Endothelial cell of umbilical vein (primary cell): Measurements from ENCODE around the gene TSPAN13. TPM values are rescaled to one million over a fixed set of nuclear protein-coding genes. Genes with fewer than 3 reads are reported as not detected.
A peak's percentile ranks its signal among the peaks of the same experiment; 100 is the strongest.

Experiments used
- BruUV-seq: library from RNA; stranded (reverse); fragments of 400-500 nt; replicated peaks from 2 replicates; lab custom pipeline; 2021; lab: Mats Ljungman, UMichigan
- CTCF ChIA-PET: fragments of 300-600, 350-600 bp; sonication (Branson Sonifier 250); formaldehyde crosslinking; loops from one replicate; lab custom pipeline; 2021; ENCODE audit warnings: antibody characterized with exemption, inconsistent platforms; lab: Charles Lee
- POLR2A ChIA-PET: fragments of 300-600, 350-600 bp; sonication (Branson Sonifier 250); formaldehyde crosslinking; loops from one replicate; lab custom pipeline; 2021; ENCODE audit warnings: antibody characterized with exemption, inconsistent platforms; lab: Charles Lee
- DNase-seq: peaks from one replicate; pipeline ENCODE4 v3.0.0-alpha.2; 2011; ENCODE audit warnings: low read depth, low spot score
- FAIRE-seq: peaks from 2 replicates; lab custom pipeline; 2011; peaks lifted over from hg19 to GRCh38; lab: Jason Lieb, UNC
- H2AFZ ChIP-seq: 2 replicates; pipeline ENCODE4 v1.6.0; 2012; ENCODE audit warnings: low read depth, low read length, control low read depth, inconsistent platforms
- H3K27ac ChIP-seq: 2 replicates; pipeline ENCODE4 v1.5.1; 2011; ENCODE audit warnings: low read depth, mild to moderate bottlenecking, control low read depth, low read length, moderate library complexity; ENCODE audit not compliant: insufficient read depth
- H3K27me3 ChIP-seq, 2 experiments: 2 replicates each; pipeline versions ENCODE4 v1.6.0 to v1.6.1; 2011; ENCODE audit warnings: low read length in 2 of 2, mixed read lengths in 1 of 2; ENCODE audit not compliant: control insufficient read depth in 2 of 2, insufficient read depth in 2 of 2
- H3K36me3 ChIP-seq, 2 experiments: 2 replicates in 1 of 2; 3 replicates in 1 of 2; pipeline ENCODE4 v1.5.1; 2011; ENCODE audit warnings: low read length in 2 of 2, mild to moderate bottlenecking in 1 of 2, moderate library complexity in 1 of 2; ENCODE audit not compliant: control insufficient read depth in 2 of 2, insufficient read depth in 2 of 2; ENCODE audit errors: extremely low read depth in 1 of 2
- H3K4me1 ChIP-seq: 3 replicates; pipeline ENCODE4 v1.5.1; 2011; ENCODE audit warnings: mild to moderate bottlenecking, low read length; ENCODE audit not compliant: control insufficient read depth, insufficient read depth; ENCODE audit errors: extremely low read depth
- H3K4me2 ChIP-seq: 2 replicates; pipeline ENCODE4 v1.6.1; 2011; ENCODE audit warnings: low read length, control low read depth, mixed read lengths; ENCODE audit not compliant: insufficient read depth
- H3K4me3 ChIP-seq, 3 experiments: fragments of 200-600 bp in 1 of 3; sonication (generic), shearing (Covaris generic) in 1 of 3; replicated peaks in 1 of 3; 2 replicates each; pipeline ENCODE4 v1.5.1; 2011 to 2016; ENCODE audit warnings: control low read depth in 3 of 3, low read length in 3 of 3, mild to moderate bottlenecking in 2 of 3, inconsistent platforms in 1 of 3, low read depth in 1 of 3, moderate library complexity in 1 of 3; ENCODE audit not compliant: insufficient read depth in 1 of 3
- H3K79me2 ChIP-seq: 2 replicates; pipeline ENCODE4 v1.6.0; 2012; ENCODE audit warnings: low read length, inconsistent platforms; ENCODE audit not compliant: control insufficient read depth, insufficient read depth
- H3K9ac ChIP-seq: replicated peaks from 2 replicates; pipeline ENCODE3; 2011; ENCODE audit warnings: low read length, control low read depth; ENCODE audit not compliant: insufficient read depth; ENCODE audit errors: extremely low read depth
- H3K9me1 ChIP-seq: replicated peaks from 3 replicates; pipeline ENCODE4 v1.6.0; 2011; ENCODE audit warnings: mild to moderate bottlenecking, low read length; ENCODE audit not compliant: control insufficient read depth, insufficient read depth; ENCODE audit errors: extremely low read depth
- H3K9me3 ChIP-seq: replicated peaks from 2 replicates; pipeline ENCODE4 v1.5.1; 2012; ENCODE audit warnings: low read length, inconsistent platforms; ENCODE audit not compliant: control insufficient read depth, insufficient read depth
- H4K20me1 ChIP-seq: replicated peaks from 2 replicates; pipeline ENCODE3; 2011; ENCODE audit warnings: mild to moderate bottlenecking, low read length; ENCODE audit not compliant: control insufficient read depth, insufficient read depth; ENCODE audit errors: extremely low read depth
- EZH2 ChIP-seq: IDR thresholded peaks from 2 replicates; pipeline ENCODE4 v1.6.1; 2012; ENCODE audit warnings: borderline replicate concordance, low read depth, mild to moderate bottlenecking, moderate library complexity, low read length, inconsistent platforms; ENCODE audit not compliant: severe bottlenecking
- FOS ChIP-seq: IDR thresholded peaks from 2 replicates; pipeline ENCODE4 v1.6.1; 2011; ENCODE audit warnings: mild to moderate bottlenecking, low read length, moderate library complexity, borderline replicate concordance; ENCODE audit not compliant: insufficient read depth
- GATA2 ChIP-seq: IDR thresholded peaks from 2 replicates; pipeline ENCODE4 v1.7.0; 2011; ENCODE audit warnings: low read depth, mild to moderate bottlenecking, moderate library complexity, mixed read lengths, low read length; ENCODE audit not compliant: insufficient read length, insufficient read depth
- JUN ChIP-seq: IDR thresholded peaks from 2 replicates; pipeline ENCODE4 v1.6.1; 2011; ENCODE audit warnings: borderline replicate concordance, low read depth; ENCODE audit not compliant: insufficient read length, insufficient read depth
- MYC ChIP-seq: IDR thresholded peaks from one replicate; pipeline ENCODE4 v1.6.1; 2011; ENCODE audit warnings: mild to moderate bottlenecking, low read depth, low read length
- POLR2A ChIP-seq: IDR thresholded peaks from 2 replicates; pipeline ENCODE4 v1.6.1; 2012; ENCODE audit warnings: low read depth, mild to moderate bottlenecking, control low read depth, low read length
- POLR2AphosphoS5 ChIP-seq: IDR thresholded peaks from 2 replicates; pipeline ENCODE4 v1.6.1; 2012; ENCODE audit warnings: low read depth, mild to moderate bottlenecking, control low read depth, low read length, moderate library complexity; ENCODE audit not compliant: insufficient read depth
- dilution Hi-C: fragments of 300-500 bp; cut with MboI; formaldehyde crosslinking; loops from one replicate; pipeline ENCODE4 v1.15.0; 2019; ENCODE audit warnings: low sequenced_read_pairs; ENCODE audit not compliant: extremely low pct_ligation_motif_present
- intact Hi-C: fragments of 100-400 bp; cut with micrococcal nuclease; formaldehyde crosslinking; loops from one replicate; pipeline ENCODE4 v1.10.0; 2022
- polyA plus RNA-seq, 4 experiments: library from polyadenylated mRNA; depleted of rRNA in 3 of 4; stranded (reverse) in 3 of 4; unstranded in 1 of 4; fragments of >200 nt; gene quantifications; 2 replicates each; pipeline versions ENCODE4 v1.2.1 to v1.2.3, GENCODE V29; 2011 to 2012; ENCODE audit warnings: missing spikeins in 1 of 4
- total RNA-seq: library from RNA; stranded (reverse); gene quantifications from 2 replicates; pipeline ENCODE4 v1.2.3, GENCODE V29; 2021
- TF ChIP-seq, protein P1 (sequence below), 2 donors: IDR thresholded peaks; 1 replicate in 1 of 2; 2 replicates in 1 of 2; pipeline ENCODE4 v1.5.1; 2011; ENCODE audit warnings: low read length in 2 of 2, mild to moderate bottlenecking in 2 of 2, moderate library complexity in 2 of 2, control low read depth in 1 of 2, inconsistent platforms in 1 of 2, low read depth in 1 of 2; ENCODE audit not compliant: insufficient read depth in 1 of 2; ENCODE audit errors: extremely low read depth in 1 of 2
- TF ChIP-seq, protein P2 (sequence below): IDR thresholded peaks from 2 replicates; pipeline ENCODE4 v1.6.1; 2011; ENCODE audit not compliant: insufficient read depth, insufficient read length

The TSPAN13 gene
- total and polyA plus RNA-seq, 2 donors (not counting 3 experiments of a cell fraction or from before 2014, with no cell fraction given), result 13.3 to 33.0 TPM

DNA sequence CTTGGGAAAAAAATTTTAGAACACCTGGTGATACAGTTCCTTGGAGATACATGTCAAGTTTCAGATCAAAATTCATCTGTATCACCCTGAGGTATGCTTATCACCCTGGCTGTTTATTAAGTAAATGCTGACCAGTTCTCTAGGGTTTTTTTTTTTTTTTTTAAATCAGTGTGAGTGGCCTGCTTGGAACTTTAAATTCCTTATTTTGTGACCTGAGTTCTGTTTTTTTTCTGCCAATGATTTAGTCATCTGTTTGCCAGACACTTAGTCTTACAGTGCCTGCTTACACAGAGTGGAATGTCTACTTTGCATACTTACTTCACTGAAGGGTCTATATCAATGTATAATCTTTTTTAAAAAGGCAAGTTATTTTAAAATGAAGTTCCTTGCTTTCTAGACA, 1.8 kb downstream of the TSPAN13 start:
- no peaks in the 10 kb centered on the region for H3K9me3 ChIP-seq
- no peak overlapping the region for H3K4me3 ChIP-seq
- no peak overlapping the region for H2AFZ ChIP-seq
- H3K79me2 ChIP-seq, result no peaks in the 10 kb centered on the region
- ChIA-PET POLR2A (no interaction called here), CTCF (interaction anchor here (1.3 to 3.1 kb wide), 4 partner anchors 11 to 191 kb away, joined by 3 to 8 read pairs (median 6); no protein-coding TSS in a partner anchor)
- no TSS peak for BruUV-seq
- no peak overlapping the region for H3K27ac ChIP-seq
- H4K20me1 ChIP-seq, result no peaks in the 10 kb centered on the region
- no peaks in the 10 kb centered on the region for H3K36me3 ChIP-seq
- DNase-seq (no peak), FAIRE-seq (peak; percentile 54)
- peaks cover 12% of the 10 kb centered on the region for H3K4me1 ChIP-seq
- H3K27me3 ChIP-seq, result no peaks in the 10 kb centered on the region
- peaks cover 2% of the 10 kb centered on the region for H3K9me1 ChIP-seq
- dilution Hi-C loops (no loop called here), intact Hi-C loops (no loop called here)
- no peak overlapping the region for H3K4me2 ChIP-seq
- TF ChIP-seq GATA2, result no peak
- TF ChIP-seq, protein P1, sequence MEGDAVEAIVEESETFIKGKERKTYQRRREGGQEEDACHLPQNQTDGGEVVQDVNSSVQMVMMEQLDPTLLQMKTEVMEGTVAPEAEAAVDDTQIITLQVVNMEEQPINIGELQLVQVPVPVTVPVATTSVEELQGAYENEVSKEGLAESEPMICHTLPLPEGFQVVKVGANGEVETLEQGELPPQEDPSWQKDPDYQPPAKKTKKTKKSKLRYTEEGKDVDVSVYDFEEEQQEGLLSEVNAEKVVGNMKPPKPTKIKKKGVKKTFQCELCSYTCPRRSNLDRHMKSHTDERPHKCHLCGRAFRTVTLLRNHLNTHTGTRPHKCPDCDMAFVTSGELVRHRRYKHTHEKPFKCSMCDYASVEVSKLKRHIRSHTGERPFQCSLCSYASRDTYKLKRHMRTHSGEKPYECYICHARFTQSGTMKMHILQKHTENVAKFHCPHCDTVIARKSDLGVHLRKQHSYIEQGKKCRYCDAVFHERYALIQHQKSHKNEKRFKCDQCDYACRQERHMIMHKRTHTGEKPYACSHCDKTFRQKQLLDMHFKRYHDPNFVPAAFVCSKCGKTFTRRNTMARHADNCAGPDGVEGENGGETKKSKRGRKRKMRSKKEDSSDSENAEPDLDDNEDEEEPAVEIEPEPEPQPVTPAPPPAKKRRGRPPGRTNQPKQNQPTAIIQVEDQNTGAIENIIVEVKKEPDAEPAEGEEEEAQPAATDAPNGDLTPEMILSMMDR (IDR thresholded peaks at IDR 0.05; ENCODE audit: extremely low read depth in 1 of 2, insufficient read depth in 1 of 2, low read depth in 1 of 2, low read length in 2 of 2), result no peak
- H3K9ac ChIP-seq, result no peak overlapping the region

DNA sequence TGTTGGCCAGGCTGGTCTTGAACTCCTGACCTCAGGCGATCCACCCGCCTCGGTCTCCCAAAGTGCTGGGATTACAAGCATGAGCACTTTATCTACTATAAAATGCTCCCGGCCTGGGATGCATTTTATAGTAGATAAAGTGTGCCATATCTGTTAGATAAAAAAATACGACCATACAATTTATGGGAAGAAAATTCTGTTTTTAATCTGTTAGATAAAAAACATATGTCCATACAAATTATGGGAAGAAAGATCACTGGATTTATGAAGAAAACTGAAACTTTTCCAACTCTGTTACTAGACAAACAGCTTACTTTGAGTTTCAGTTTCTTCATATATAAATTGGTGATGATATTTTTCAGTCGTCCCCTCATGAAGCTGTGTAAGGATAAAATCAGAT, 4.5 kb downstream of the TSPAN13 start:
- Histone ChIP-seq H3K9ac (no peak overlapping the region), H3K79me2 (no peaks in the 10 kb centered on the region), H3K36me3 (no peaks in the 10 kb centered on the region), H3K27me3 (no peaks in the 10 kb centered on the region), H3K4me2 (no peak overlapping the region), H2AFZ (no peak overlapping the region), H3K4me3 (no peak overlapping the region), H4K20me1 (no peaks in the 10 kb centered on the region), H3K4me1 (peaks cover 12% of the 10 kb centered on the region), H3K9me1 (no peaks in the 10 kb centered on the region), H3K27ac (no peak overlapping the region), H3K9me3 (no peaks in the 10 kb centered on the region)
- FAIRE-seq (no peak), DNase-seq (no peak)
- ChIA-PET CTCF (interaction anchor here (0.5 to 1.1 kb wide), 3 partner anchors 19 to 225 kb away, joined by 3 to 4 read pairs (median 3); no protein-coding TSS in a partner anchor), POLR2A (no interaction called here)
- dilution Hi-C loops, result no loop called here
- no TSS peak for BruUV-seq
- TF ChIP-seq, protein P2, sequence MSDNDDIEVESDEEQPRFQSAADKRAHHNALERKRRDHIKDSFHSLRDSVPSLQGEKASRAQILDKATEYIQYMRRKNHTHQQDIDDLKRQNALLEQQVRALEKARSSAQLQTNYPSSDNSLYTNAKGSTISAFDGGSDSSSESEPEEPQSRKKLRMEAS, result no peak
- TF ChIP-seq POLR2A, result no peak
- TF ChIP-seq FOS, result no peak
- TF ChIP-seq GATA2, result no peak
- no peak for TF ChIP-seq MYC
- TF ChIP-seq POLR2AphosphoS5, result no peak
- TF ChIP-seq, protein P1 (IDR thresholded peaks at IDR 0.05; ENCODE audit: extremely low read depth in 1 of 2, insufficient read depth in 1 of 2, low read depth in 1 of 2, low read length in 2 of 2), result no peak
- TF ChIP-seq JUN, result no peak
- TF ChIP-seq EZH2, result no peak
- intact Hi-C loops, result no loop called here
